OCI-LY7 (cell line): ENCODE results near the gene LRRC56. TPM values are rescaled to one million over a fixed set of nuclear protein-coding genes. Genes with fewer than 3 reads are reported as not detected.
A peak's percentile ranks its signal among the peaks of the same experiment; 100 is the strongest.

Experiments used
- BruUV-seq: library from RNA; stranded (reverse); fragments of 400-500 nt; replicated peaks from 2 replicates; lab custom pipeline; 2021; lab: Mats Ljungman, UMichigan
- CTCF ChIA-PET: fragments of 300-600 bp; sonication (Branson Sonifier 250); formaldehyde crosslinking; loops from one replicate; lab custom pipeline; 2022; ENCODE audit warnings: antibody characterized with exemption; ENCODE audit not compliant: unreplicated experiment; lab: Charles Lee
- POLR2A ChIA-PET: fragments of 300-600 bp; sonication (Branson Sonifier 250); formaldehyde crosslinking; loops from one replicate; lab custom pipeline; 2022; ENCODE audit warnings: antibody characterized with exemption; lab: Charles Lee
- DNase-seq: peaks from one replicate; pipeline ENCODE4 v3.0.0-alpha.2; 2015; ENCODE audit warnings: low spot score
- H2AFZ ChIP-seq: fragments of 200-600 bp; sonication (generic), shearing (Covaris generic); 2 replicates; pipeline ENCODE4 v1.6.1; 2014; ENCODE audit warnings: mild to moderate bottlenecking, antibody characterized with exemption, low read length, moderate library complexity
- H3K27ac ChIP-seq: fragments of 200-600 bp; sonication (generic); 2 replicates; pipeline ENCODE4 v1.5.1; 2014; ENCODE audit warnings: mixed run types, low read depth, mild to moderate bottlenecking, moderate library complexity, low read length, inconsistent platforms; ENCODE audit not compliant: poor library complexity, severe bottlenecking
- H3K36me3 ChIP-seq: fragments of 200-600 bp; sonication (generic); 2 replicates; pipeline ENCODE4 v1.6.1; 2014; ENCODE audit warnings: mild to moderate bottlenecking, antibody characterized with exemption, low read length, moderate library complexity, mixed read lengths; ENCODE audit not compliant: insufficient read depth
- H3K4me1 ChIP-seq: fragments of 200-600 bp; sonication (generic); 2 replicates; pipeline ENCODE4 v1.5.1; 2014; ENCODE audit warnings: mild to moderate bottlenecking, low read length; ENCODE audit not compliant: insufficient read depth, poor library complexity, severe bottlenecking
- H3K4me2 ChIP-seq: fragments of 200-600 bp; sonication (generic); 2 replicates; pipeline ENCODE4 v1.6.1; 2014; ENCODE audit warnings: mild to moderate bottlenecking, low read length
- H3K4me3 ChIP-seq: fragments of 200-600 bp; sonication (generic); 2 replicates; pipeline ENCODE4 v1.5.1; 2014; ENCODE audit warnings: mild to moderate bottlenecking, low read depth, low read length; ENCODE audit not compliant: poor library complexity, severe bottlenecking
- H3K79me2 ChIP-seq: fragments of 200-600 bp; sonication (generic); 2 replicates; pipeline ENCODE4 v1.6.1; 2016; ENCODE audit warnings: low read depth, mild to moderate bottlenecking, low read length, moderate library complexity, mixed read lengths; ENCODE audit not compliant: insufficient read depth
- H3K9me2 ChIP-seq: fragments of 200-600 bp; sonication (generic); 2 replicates; pipeline ENCODE4 v1.6.1; 2016; ENCODE audit warnings: mild to moderate bottlenecking, low read length, mixed read lengths; ENCODE audit not compliant: insufficient read depth
- H3K9me3 ChIP-seq: fragments of 200-600 bp; sonication (generic); 2 replicates; pipeline ENCODE4 v1.6.1; 2014; ENCODE audit warnings: mild to moderate bottlenecking, mixed run types, low read length, mixed read lengths
- H4K20me1 ChIP-seq: fragments of 200-600 bp; sonication (generic); 2 replicates; pipeline ENCODE4 v1.6.1; 2014; ENCODE audit warnings: mild to moderate bottlenecking, antibody characterized with exemption, low read length, moderate library complexity, mixed read lengths; ENCODE audit not compliant: insufficient read depth
- CTCF ChIP-seq: fragments of 200-600 bp; sonication (generic); conservative IDR thresholded peaks from 2 replicates; pipeline ENCODE4 v1.5.1; 2014; ENCODE audit warnings: mild to moderate bottlenecking, antibody characterized with exemption, low read length, moderate library complexity, mixed read lengths
- EZH2phosphoT487 ChIP-seq: fragments of 200-600 bp; sonication (generic); IDR thresholded peaks from 2 replicates; pipeline ENCODE4 v1.6.1; 2018; ENCODE audit warnings: low read depth, borderline replicate concordance, mild to moderate bottlenecking, mixed run types, antibody characterized with exemption, low read length, moderate library complexity, mixed read lengths
- intact Hi-C: fragments of 100-400 bp; cut with micrococcal nuclease; formaldehyde crosslinking; loops from one replicate; pipeline ENCODE4 v1.10.0; 2022; ENCODE audit not compliant: unreplicated experiment
- total RNA-seq, 2 experiments: library from RNA; depleted of rRNA in 1 of 2; stranded (reverse); fragments of >200 nt in 1 of 2; shearing (Covaris generic) in 1 of 2; gene quantifications; 2 replicates each; pipeline ENCODE4 v1.2.3, GENCODE V29; 2014 to 2022

Gene LRRC56
- total RNA-seq, 2 experiments from 2014 or later, result 1.6 to 2.5 TPM

GRCh38 chr11:532986-533585 lies 4.2 kb upstream of the LRRC56 start:
- no TSS peak for BruUV-seq
- DNase-seq, result no peak
- no peaks in the 10 kb centered on the region for H3K9me3 ChIP-seq
- no peaks in the 10 kb centered on the region for H3K79me2 ChIP-seq
- H3K4me1 ChIP-seq, result peaks cover 28% of the 10 kb centered on the region
- peaks cover 17% of the 10 kb centered on the region; the same call in 1 of the 2 replicates for H3K36me3 ChIP-seq
- ChIA-PET POLR2A (no interaction called here), CTCF (no interaction called here)
- H2AFZ ChIP-seq, result no peak overlapping the region
- H3K4me3 ChIP-seq, result no peak overlapping the region
- intact Hi-C loops, result no loop called here
- H4K20me1 ChIP-seq, result no peaks in the 10 kb centered on the region
- TF ChIP-seq CTCF (no peak), EZH2phosphoT487 (no peak)
- no peak overlapping the region for H3K4me2 ChIP-seq
- no peaks in the 10 kb centered on the region for H3K9me2 ChIP-seq
- no peak overlapping the region for H3K27ac ChIP-seq

GRCh38 chr11:533586-534395 lies 3.5 kb upstream of the LRRC56 start:
- no peak for DNase-seq
- Histone ChIP-seq H3K9me3 (no peaks in the 10 kb centered on the region), H3K4me1 (peaks cover 32% of the 10 kb centered on the region), H3K27ac (no peak overlapping the region), H3K4me2 (peak overlapping the region; percentile 92), H2AFZ (no peak overlapping the region), H3K36me3 (peaks cover 17% of the 10 kb centered on the region; the same call in 1 of the 2 replicates), H4K20me1 (no peaks in the 10 kb centered on the region), H3K9me2 (no peaks in the 10 kb centered on the region), H3K79me2 (no peaks in the 10 kb centered on the region), H3K4me3 (peak overlapping the region; percentile 94)
- POLR2A ChIA-PET, result no interaction called here
- intact Hi-C loops, result no loop called here
- CTCF ChIA-PET, result no interaction called here
- TF ChIP-seq EZH2phosphoT487 (no peak), CTCF (no peak)
- TSS peak; percentile 73 for BruUV-seq
